PC-9 (cell line): Measurements from ENCODE around the gene PAIP2. TPM values are rescaled to one million over a fixed set of nuclear protein-coding genes. Genes with fewer than 3 reads are reported as not detected.
"Not testable (repeated sequence)": the region's sequence is repeated elsewhere in the genome, so short reads cannot be mapped to it uniquely, and the experiment has no call there.

Source experiments
- BruUV-seq: library from RNA; stranded (reverse); fragments of 400-500 nt; replicated peaks from 2 replicates; lab custom pipeline; 2021; lab: Mats Ljungman, UMichigan
- CTCF ChIA-PET: fragments of 300-600 bp; sonication (Branson Sonifier 250); formaldehyde crosslinking; loops from one replicate; lab custom pipeline; 2022; ENCODE audit warnings: antibody characterized with exemption; lab: Charles Lee
- POLR2A ChIA-PET: fragments of 300-600 bp; sonication (Branson Sonifier 250); formaldehyde crosslinking; loops from one replicate; lab custom pipeline; 2022; ENCODE audit warnings: antibody characterized with exemption; ENCODE audit not compliant: unreplicated experiment; lab: Charles Lee
- DNase-seq, 2 experiments: peaks; one replicate each; pipeline versions ENCODE4 v3.0.0 to v3.0.0-alpha.2; 2015 to 2022; ENCODE audit warnings: mixed read lengths in 1 of 2
- H2AFZ ChIP-seq: fragments of 200-600 bp; sonication (generic); 2 replicates; pipeline ENCODE4 v1.8.1; 2017; ENCODE audit warnings: antibody characterized with exemption
- H3F3A ChIP-seq: fragments of 200-600 bp; sonication (generic); 2 replicates; pipeline ENCODE4 v1.8.1; 2017; ENCODE audit warnings: antibody characterized with exemption, mild to moderate bottlenecking, low read depth; ENCODE audit not compliant: insufficient read depth
- H3K27ac ChIP-seq: fragments of 200-600 bp; sonication (generic); 2 replicates; pipeline ENCODE4 v1.6.1; 2016; ENCODE audit warnings: mixed run types
- H3K27me3 ChIP-seq: fragments of 200-600 bp; sonication (generic); 2 replicates; pipeline ENCODE4 v1.6.1; 2016; ENCODE audit warnings: low read depth, mixed run types; ENCODE audit not compliant: insufficient read depth
- H3K36me3 ChIP-seq: fragments of 200-600 bp; sonication (generic); 2 replicates; pipeline ENCODE4 v1.6.1; 2016; ENCODE audit warnings: low read depth, mixed run types
- H3K4me1 ChIP-seq: fragments of 200-600 bp; sonication (generic); replicated peaks from 2 replicates; pipeline ENCODE4 v1.6.1; 2016; ENCODE audit warnings: mixed run types; ENCODE audit not compliant: insufficient read depth
- H3K4me2 ChIP-seq: fragments of 200-600 bp; sonication (generic); 2 replicates; pipeline ENCODE4 v1.6.1; 2017; ENCODE audit warnings: mixed run types
- H3K4me3 ChIP-seq: fragments of 200-600 bp; sonication (generic); 2 replicates; pipeline ENCODE4 v1.6.1; 2016; ENCODE audit warnings: mixed run types
- H3K79me2 ChIP-seq: fragments of 200-600 bp; sonication (generic); 2 replicates; pipeline ENCODE4 v1.6.1; 2017; ENCODE audit warnings: low read depth, mixed run types
- H3K9me2 ChIP-seq: fragments of 200-600 bp; sonication (generic); 2 replicates; pipeline ENCODE4 v1.8.1; 2017; ENCODE audit warnings: mild to moderate bottlenecking; ENCODE audit not compliant: insufficient read depth
- H3K9me3 ChIP-seq: fragments of 200-600 bp; sonication (generic); 2 replicates; pipeline ENCODE4 v1.8.1; 2016; ENCODE audit warnings: low read depth; ENCODE audit not compliant: insufficient read depth
- H4K20me1 ChIP-seq: fragments of 200-600 bp; sonication (generic); 2 replicates; pipeline ENCODE4 v1.8.1; 2017; ENCODE audit not compliant: insufficient read depth
- EZH2 ChIP-seq: fragments of 200-600 bp; sonication (generic); IDR thresholded peaks from 2 replicates; pipeline ENCODE4 v1.8.0; 2017; ENCODE audit warnings: antibody characterized with exemption, low read depth
- intact Hi-C: fragments of 100-400 bp; cut with micrococcal nuclease; formaldehyde crosslinking; loops from one replicate; pipeline ENCODE4 v1.10.0; 2022; ENCODE audit not compliant: unreplicated experiment
- total RNA-seq: library from RNA; stranded (reverse); gene quantifications from 2 replicates; pipeline ENCODE4 v1.2.3, GENCODE V29; 2021
- TF ChIP-seq, protein P1 (sequence below): fragments of 200-600 bp; sonication (generic); conservative IDR thresholded peaks from 2 replicates; pipeline ENCODE4 v1.6.1; 2017; ENCODE audit warnings: mixed run types, antibody characterized with exemption, mild to moderate bottlenecking, moderate library complexity

PAIP2 gene
- total RNA-seq, 1 experiment from 2014 or later = 90.5 TPM

DNA sequence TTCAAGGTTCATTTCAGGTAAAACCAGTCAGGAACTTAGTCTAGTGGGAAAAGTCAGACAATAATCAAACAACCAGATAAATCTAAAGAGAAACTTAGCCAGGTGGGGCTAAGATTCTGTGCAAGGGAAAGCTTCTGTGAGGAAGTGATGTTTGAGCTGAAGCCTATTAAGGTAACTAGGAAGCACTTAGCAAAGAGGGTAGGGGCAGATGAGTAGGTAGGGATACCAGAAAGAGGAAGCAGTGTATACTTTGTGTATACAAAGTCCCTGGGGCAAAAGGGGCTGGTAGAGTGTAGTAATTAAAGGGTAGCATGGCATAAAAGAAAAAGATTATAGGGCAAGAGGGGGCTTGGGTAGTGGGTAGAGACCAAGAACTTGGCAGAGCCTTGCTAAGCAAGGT lies 65.9 kb downstream of the PAIP2 start:
- Histone ChIP-seq H3K79me2 (no peaks in the 10 kb centered on the region), H3K27ac (no peak overlapping the region), H3K27me3 (no peaks in the 10 kb centered on the region), H3K36me3 (no peaks in the 10 kb centered on the region), H2AFZ (no peak overlapping the region), H3K9me3 (no peaks in the 10 kb centered on the region), H3K4me3 (no peak overlapping the region), H3K4me1 (peaks cover 15% of the 10 kb centered on the region), H3F3A (peaks cover 8% of the 10 kb centered on the region; the same call in 1 of the 2 replicates), H3K9me2 (no peaks in the 10 kb centered on the region), H4K20me1 (no peaks in the 10 kb centered on the region), H3K4me2 (no peak overlapping the region)
- no TSS peak for BruUV-seq
- ChIA-PET POLR2A (no interaction called here), CTCF (no interaction called here)
- TF ChIP-seq, protein P1, sequence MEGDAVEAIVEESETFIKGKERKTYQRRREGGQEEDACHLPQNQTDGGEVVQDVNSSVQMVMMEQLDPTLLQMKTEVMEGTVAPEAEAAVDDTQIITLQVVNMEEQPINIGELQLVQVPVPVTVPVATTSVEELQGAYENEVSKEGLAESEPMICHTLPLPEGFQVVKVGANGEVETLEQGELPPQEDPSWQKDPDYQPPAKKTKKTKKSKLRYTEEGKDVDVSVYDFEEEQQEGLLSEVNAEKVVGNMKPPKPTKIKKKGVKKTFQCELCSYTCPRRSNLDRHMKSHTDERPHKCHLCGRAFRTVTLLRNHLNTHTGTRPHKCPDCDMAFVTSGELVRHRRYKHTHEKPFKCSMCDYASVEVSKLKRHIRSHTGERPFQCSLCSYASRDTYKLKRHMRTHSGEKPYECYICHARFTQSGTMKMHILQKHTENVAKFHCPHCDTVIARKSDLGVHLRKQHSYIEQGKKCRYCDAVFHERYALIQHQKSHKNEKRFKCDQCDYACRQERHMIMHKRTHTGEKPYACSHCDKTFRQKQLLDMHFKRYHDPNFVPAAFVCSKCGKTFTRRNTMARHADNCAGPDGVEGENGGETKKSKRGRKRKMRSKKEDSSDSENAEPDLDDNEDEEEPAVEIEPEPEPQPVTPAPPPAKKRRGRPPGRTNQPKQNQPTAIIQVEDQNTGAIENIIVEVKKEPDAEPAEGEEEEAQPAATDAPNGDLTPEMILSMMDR = no peak
- no peak for TF ChIP-seq EZH2
- DNase-seq = no peak
- intact Hi-C loops = no loop called here

DNA sequence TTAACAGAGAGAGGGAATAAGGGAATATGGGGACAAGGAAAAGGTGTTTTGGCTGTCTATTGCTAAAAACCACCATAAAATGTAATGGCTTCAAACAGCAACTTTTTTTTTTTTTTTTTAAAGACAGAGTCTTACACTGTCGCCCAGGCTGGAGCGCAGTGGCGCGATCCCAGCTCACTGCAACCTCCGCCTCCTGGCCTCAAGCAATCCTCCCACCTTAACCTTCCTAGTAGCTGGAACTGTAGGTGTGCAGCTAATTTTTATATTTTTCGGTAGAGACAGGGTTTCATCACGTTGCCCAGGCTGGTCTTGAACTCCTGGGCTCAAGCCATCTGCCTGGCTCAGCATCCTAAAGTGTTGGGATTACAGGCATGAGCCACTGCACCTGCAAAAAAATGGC lies 66.5 kb downstream of the PAIP2 start:
- intact Hi-C loops = no loop called here
- no peak for DNase-seq
- H3K4me3 ChIP-seq = no peak overlapping the region
- POLR2A ChIA-PET = interaction anchor here (0.6 kb wide), 1 partner anchor 846 kb away, joined by 6 read pairs; no protein-coding TSS in a partner anchor
- no peaks in the 10 kb centered on the region for H3K79me2 ChIP-seq
- no peaks in the 10 kb centered on the region for H3K27me3 ChIP-seq
- no peak overlapping the region for H3K27ac ChIP-seq
- H3F3A ChIP-seq = peaks cover 8% of the 10 kb centered on the region; the same call in 1 of the 2 replicates
- H3K9me2 ChIP-seq = no peaks in the 10 kb centered on the region
- H2AFZ ChIP-seq = no peak overlapping the region
- BruUV-seq = no TSS peak
- CTCF ChIA-PET = no interaction called here
- peaks cover 9% of the 10 kb centered on the region for H3K4me1 ChIP-seq
- H4K20me1 ChIP-seq = no peaks in the 10 kb centered on the region
- no peak for TF ChIP-seq EZH2
- TF ChIP-seq, protein P1 = no peak
- H3K9me3 ChIP-seq = no peaks in the 10 kb centered on the region
- no peaks in the 10 kb centered on the region for H3K36me3 ChIP-seq
- no peak overlapping the region for H3K4me2 ChIP-seq

DNA sequence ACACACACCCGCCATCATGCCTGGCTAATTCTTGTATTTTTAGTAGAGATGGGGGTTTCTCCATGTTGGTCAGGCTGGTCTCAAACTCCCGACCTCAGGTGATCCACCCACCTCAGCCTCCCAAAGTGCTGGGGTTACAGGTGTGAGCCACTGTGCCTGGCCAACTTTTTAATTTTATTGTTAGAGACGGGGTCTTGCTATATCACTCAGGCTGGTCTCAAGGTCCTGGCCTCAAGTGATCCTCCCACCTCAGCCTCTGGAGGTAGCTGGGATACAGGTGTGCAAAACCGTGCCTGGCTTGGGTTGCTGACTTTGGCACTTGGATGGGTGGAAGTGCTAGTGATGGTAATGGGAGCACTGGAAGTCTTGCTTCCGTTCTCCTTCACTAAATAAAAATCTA lies 67.5 kb downstream of the PAIP2 start:
- H3K36me3 ChIP-seq, CTCF ChIA-PET, BruUV-seq, H4K20me1 ChIP-seq, intact Hi-C loops, H3K27ac ChIP-seq, H3K4me1 ChIP-seq, H3K4me2 ChIP-seq, H2AFZ ChIP-seq, DNase-seq, H3K9me3 ChIP-seq, H3K79me2 ChIP-seq, H3K27me3 ChIP-seq, H3K4me3 ChIP-seq, H3K9me2 ChIP-seq, H3F3A ChIP-seq: not testable (repeated sequence)
- POLR2A ChIA-PET = interaction anchor here (0.6 to 0.9 kb wide), 2 partner anchors 61 to 954 kb away, joined by 4 read pairs; no protein-coding TSS in a partner anchor
